LHCN-M2 (cell line): ENCODE data around the gene TMEM120B. TPM values are rescaled to one million over a fixed set of nuclear protein-coding genes. Genes with fewer than 3 reads are reported as not detected.

Experiments
- total RNA-seq: library from RNA; depleted of rRNA; stranded (reverse); fragments of >200 nt; gene quantifications from 2 replicates; pipeline ENCODE4 v1.2.3, GENCODE V29; 2014; rRNA removed

The TMEM120B gene
- total RNA-seq, 1 experiment from 2014 or later: 13.0 TPM

Other genes with a start within 250 kb of the TMEM120B start
- gene KDM2B, start 131.7 kb upstream of the TMEM120B start, total RNA-seq: 19.6 and 28.8 TPM in 2 replicates
- 11.4 and 15.5 TPM in 2 replicates for gene ORAI1, start 86.2 kb upstream of the TMEM120B start, total RNA-seq
- 0.06 TPM in 1 of 2 replicates, not detected in the other for gene MORN3, start 43.1 kb upstream of the TMEM120B start, total RNA-seq
- 1.8 and 2.5 TPM in 2 replicates for gene RHOF, start 80.9 kb downstream of the TMEM120B start, total RNA-seq
- gene SETD1B, start 91.3 kb downstream of the TMEM120B start, total RNA-seq: 2.2 and 2.9 TPM in 2 replicates
- 0.26 and 0.75 TPM in 2 replicates for gene HPD, start 146.1 kb downstream of the TMEM120B start, total RNA-seq
- 110 and 118 TPM in 2 replicates for gene PSMD9, start 176.0 kb downstream of the TMEM120B start, total RNA-seq
- 2.1 and 2.2 TPM in 2 replicates for gene CFAP251, start 205.8 kb downstream of the TMEM120B start, total RNA-seq